ENCODE measurements around the gene PRR12. TPM values are rescaled to one million over a fixed set of nuclear protein-coding genes. Genes with fewer than 3 reads are reported as not detected.

The PRR12 gene
- total and polyA plus RNA-seq, 8 donors, result 21.4 to 33.7 (median 26.6) TPM

- peak; percentile 10 for ATAC-seq
- intact Hi-C loops (cut with DNase I), result no loop called here
- peak in 1 of 4 donors; percentile 22 for DNase-seq
- Histone ChIP-seq H3K4me1 (peaks cover 0 to 33% of the 10 kb centered on the region in 2 donors), H3K4me3 (no peak overlapping the region), H3K9me3 (no peaks in the 10 kb centered on the region), H3K27me3 (no peaks in the 10 kb centered on the region), H3K27ac (no peak overlapping the region), H3K36me3 (peaks cover 0 to 65% of the 10 kb centered on the region in 2 donors)
- TF ChIP-seq CTCF (IDR thresholded peaks at IDR 0.05), result no peak
These were observed 34.3 kb upstream of the PRR12 start for GRCh38 chr19:49556412-49557398.

- no peak for DNase-seq
- peaks cover 0 to 62% of the 10 kb centered on the region in 2 donors for H3K36me3 ChIP-seq
- H3K9me3 ChIP-seq, result no peaks in the 10 kb centered on the region
- no peaks in the 10 kb centered on the region for H3K27me3 ChIP-seq
- peaks cover 0 to 33% of the 10 kb centered on the region in 2 donors for H3K4me1 ChIP-seq
- no peak overlapping the region for H3K27ac ChIP-seq
- ATAC-seq, result no peak
- H3K4me3 ChIP-seq, result no peak overlapping the region
- TF ChIP-seq CTCF (IDR thresholded peaks at IDR 0.05), result no peak
- intact Hi-C loops (cut with DNase I), result no loop called here
These were observed 33.2 kb upstream of the PRR12 start for GRCh38 chr19:49557641-49558325.

GRCh38 chr19:49558591-49558990 is 32.4 kb upstream of the PRR12 start:
- intact Hi-C loops (cut with DNase I), result no loop called here
- ATAC-seq, result no peak
- Histone ChIP-seq H3K27ac (no peak overlapping the region), H3K4me3 (no peak overlapping the region), H3K9me3 (no peaks in the 10 kb centered on the region), H3K36me3 (peaks cover 0 to 62% of the 10 kb centered on the region in 2 donors), H3K4me1 (peaks cover 0 to 33% of the 10 kb centered on the region in 2 donors), H3K27me3 (no peaks in the 10 kb centered on the region)
- no peak for TF ChIP-seq CTCF (IDR thresholded peaks at IDR 0.05)
- DNase-seq, result no peak

GRCh38 chr19:49559443-49559842 is 31.5 kb upstream of the PRR12 start:
- Histone ChIP-seq H3K27ac (no peak overlapping the region), H3K9me3 (no peaks in the 10 kb centered on the region), H3K27me3 (no peaks in the 10 kb centered on the region), H3K36me3 (peaks cover 0 to 55% of the 10 kb centered on the region in 2 donors), H3K4me3 (no peak overlapping the region), H3K4me1 (peaks cover 0 to 29% of the 10 kb centered on the region in 2 donors)
- DNase-seq (no peak), ATAC-seq (no peak)
- intact Hi-C loops (cut with DNase I), result no loop called here
- TF ChIP-seq CTCF (IDR thresholded peaks at IDR 0.05), result no peak

- ATAC-seq (no peak), DNase-seq (no peak)
- peaks cover 0 to 24% of the 10 kb centered on the region in 2 donors for H3K4me1 ChIP-seq
- no peaks in the 10 kb centered on the region for H3K27me3 ChIP-seq
- intact Hi-C loops (cut with DNase I), result no loop called here
- no peaks in the 10 kb centered on the region for H3K9me3 ChIP-seq
- no peak overlapping the region for H3K4me3 ChIP-seq
- H3K27ac ChIP-seq, result no peak overlapping the region
- no peak for TF ChIP-seq CTCF (IDR thresholded peaks at IDR 0.05)
- H3K36me3 ChIP-seq, result peaks cover 0 to 50% of the 10 kb centered on the region in 2 donors
These were observed 31.1 kb upstream of the PRR12 start for GRCh38 chr19:49559928-49560327.

Data from left lung (tissue), 10 donors.